Measurements from ENCODE around the gene HSD11B1. TPM values are rescaled to one million over a fixed set of nuclear protein-coding genes. Genes with fewer than 3 reads are reported as not detected.

The HSD11B1 gene
- polyA plus RNA-seq, 1 donor from 2014 or later, result not detected

DNA sequence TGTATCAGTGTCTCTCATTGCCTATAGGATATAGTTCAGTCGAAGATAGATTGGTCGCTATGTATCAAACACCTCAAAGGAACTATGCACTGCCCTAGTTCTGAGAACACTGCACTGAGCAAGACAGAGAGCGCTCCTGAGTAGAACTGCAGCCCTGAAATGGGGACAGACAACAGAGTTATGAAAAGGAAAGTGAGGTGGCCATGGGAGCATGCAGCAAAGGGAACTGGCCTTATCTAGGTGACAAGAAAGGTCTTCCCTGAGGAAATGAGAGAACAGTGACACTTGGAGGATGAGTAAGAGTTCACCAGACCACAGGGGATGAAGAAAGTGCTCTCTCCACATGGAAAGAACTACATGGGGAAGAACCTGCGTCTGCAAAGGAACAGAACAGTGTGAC, 36.9 kb upstream of the HSD11B1 start:
- Histone ChIP-seq H3K27ac (ENCODE audit: low read length) (no peak overlapping the region), H3K36me3 (ENCODE audit: insufficient read depth, low read length) (no peaks in the 10 kb centered on the region), H3K9me3 (ENCODE audit: low read length) (no peaks in the 10 kb centered on the region), H3K9me2 (ENCODE audit: insufficient read depth, low read length) (no peaks in the 10 kb centered on the region), H3K4me2 (ENCODE audit: low read length) (no peak overlapping the region), H4K20me1 (ENCODE audit: insufficient read depth) (no peaks in the 10 kb centered on the region), H3K4me3 (ENCODE audit: low read length) (no peak overlapping the region), H3K27me3 (ENCODE audit: insufficient read depth, low read depth, low read length) (no peaks in the 10 kb centered on the region), H2AFZ (ENCODE audit: low read depth, low read length) (no peak overlapping the region), H3K9ac (ENCODE audit: low read length) (no peak overlapping the region), H3F3A (ENCODE audit: insufficient read depth, low read length, poor library complexity, severe bottlenecking) (no peaks in the 10 kb centered on the region), H3K79me2 (replicated peaks; ENCODE audit: insufficient read depth, low read length) (no peaks in the 10 kb centered on the region)
- TF ChIP-seq SMC3 (conservative IDR thresholded peaks at IDR 0.05; ENCODE audit: poor library complexity) (no peak), POLR2AphosphoS5 (IDR thresholded peaks at IDR 0.05) (no peak), TAF1 (IDR thresholded peaks at IDR 0.05; ENCODE audit: low read depth) (no peak), EP300 (conservative IDR thresholded peaks at IDR 0.05; ENCODE audit: poor library complexity, severe bottlenecking) (no peak), MXI1 (conservative IDR thresholded peaks at IDR 0.05; ENCODE audit: poor library complexity, severe bottlenecking) (no peak), RAD21 (conservative IDR thresholded peaks at IDR 0.05) (no peak), EZH2 (IDR thresholded peaks at IDR 0.05; ENCODE audit: borderline replicate concordance, insufficient read depth, low read length, poor library complexity, severe bottlenecking) (no peak)
- TF ChIP-seq, protein P1, sequence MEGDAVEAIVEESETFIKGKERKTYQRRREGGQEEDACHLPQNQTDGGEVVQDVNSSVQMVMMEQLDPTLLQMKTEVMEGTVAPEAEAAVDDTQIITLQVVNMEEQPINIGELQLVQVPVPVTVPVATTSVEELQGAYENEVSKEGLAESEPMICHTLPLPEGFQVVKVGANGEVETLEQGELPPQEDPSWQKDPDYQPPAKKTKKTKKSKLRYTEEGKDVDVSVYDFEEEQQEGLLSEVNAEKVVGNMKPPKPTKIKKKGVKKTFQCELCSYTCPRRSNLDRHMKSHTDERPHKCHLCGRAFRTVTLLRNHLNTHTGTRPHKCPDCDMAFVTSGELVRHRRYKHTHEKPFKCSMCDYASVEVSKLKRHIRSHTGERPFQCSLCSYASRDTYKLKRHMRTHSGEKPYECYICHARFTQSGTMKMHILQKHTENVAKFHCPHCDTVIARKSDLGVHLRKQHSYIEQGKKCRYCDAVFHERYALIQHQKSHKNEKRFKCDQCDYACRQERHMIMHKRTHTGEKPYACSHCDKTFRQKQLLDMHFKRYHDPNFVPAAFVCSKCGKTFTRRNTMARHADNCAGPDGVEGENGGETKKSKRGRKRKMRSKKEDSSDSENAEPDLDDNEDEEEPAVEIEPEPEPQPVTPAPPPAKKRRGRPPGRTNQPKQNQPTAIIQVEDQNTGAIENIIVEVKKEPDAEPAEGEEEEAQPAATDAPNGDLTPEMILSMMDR (IDR thresholded peaks at IDR 0.05; ENCODE audit: poor library complexity, severe bottlenecking), result no peak
- TF ChIP-seq, protein P2, sequence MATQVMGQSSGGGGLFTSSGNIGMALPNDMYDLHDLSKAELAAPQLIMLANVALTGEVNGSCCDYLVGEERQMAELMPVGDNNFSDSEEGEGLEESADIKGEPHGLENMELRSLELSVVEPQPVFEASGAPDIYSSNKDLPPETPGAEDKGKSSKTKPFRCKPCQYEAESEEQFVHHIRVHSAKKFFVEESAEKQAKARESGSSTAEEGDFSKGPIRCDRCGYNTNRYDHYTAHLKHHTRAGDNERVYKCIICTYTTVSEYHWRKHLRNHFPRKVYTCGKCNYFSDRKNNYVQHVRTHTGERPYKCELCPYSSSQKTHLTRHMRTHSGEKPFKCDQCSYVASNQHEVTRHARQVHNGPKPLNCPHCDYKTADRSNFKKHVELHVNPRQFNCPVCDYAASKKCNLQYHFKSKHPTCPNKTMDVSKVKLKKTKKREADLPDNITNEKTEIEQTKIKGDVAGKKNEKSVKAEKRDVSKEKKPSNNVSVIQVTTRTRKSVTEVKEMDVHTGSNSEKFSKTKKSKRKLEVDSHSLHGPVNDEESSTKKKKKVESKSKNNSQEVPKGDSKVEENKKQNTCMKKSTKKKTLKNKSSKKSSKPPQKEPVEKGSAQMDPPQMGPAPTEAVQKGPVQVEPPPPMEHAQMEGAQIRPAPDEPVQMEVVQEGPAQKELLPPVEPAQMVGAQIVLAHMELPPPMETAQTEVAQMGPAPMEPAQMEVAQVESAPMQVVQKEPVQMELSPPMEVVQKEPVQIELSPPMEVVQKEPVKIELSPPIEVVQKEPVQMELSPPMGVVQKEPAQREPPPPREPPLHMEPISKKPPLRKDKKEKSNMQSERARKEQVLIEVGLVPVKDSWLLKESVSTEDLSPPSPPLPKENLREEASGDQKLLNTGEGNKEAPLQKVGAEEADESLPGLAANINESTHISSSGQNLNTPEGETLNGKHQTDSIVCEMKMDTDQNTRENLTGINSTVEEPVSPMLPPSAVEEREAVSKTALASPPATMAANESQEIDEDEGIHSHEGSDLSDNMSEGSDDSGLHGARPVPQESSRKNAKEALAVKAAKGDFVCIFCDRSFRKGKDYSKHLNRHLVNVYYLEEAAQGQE (IDR thresholded peaks at IDR 0.05; ENCODE audit: borderline replicate concordance), result no peak

DNA sequence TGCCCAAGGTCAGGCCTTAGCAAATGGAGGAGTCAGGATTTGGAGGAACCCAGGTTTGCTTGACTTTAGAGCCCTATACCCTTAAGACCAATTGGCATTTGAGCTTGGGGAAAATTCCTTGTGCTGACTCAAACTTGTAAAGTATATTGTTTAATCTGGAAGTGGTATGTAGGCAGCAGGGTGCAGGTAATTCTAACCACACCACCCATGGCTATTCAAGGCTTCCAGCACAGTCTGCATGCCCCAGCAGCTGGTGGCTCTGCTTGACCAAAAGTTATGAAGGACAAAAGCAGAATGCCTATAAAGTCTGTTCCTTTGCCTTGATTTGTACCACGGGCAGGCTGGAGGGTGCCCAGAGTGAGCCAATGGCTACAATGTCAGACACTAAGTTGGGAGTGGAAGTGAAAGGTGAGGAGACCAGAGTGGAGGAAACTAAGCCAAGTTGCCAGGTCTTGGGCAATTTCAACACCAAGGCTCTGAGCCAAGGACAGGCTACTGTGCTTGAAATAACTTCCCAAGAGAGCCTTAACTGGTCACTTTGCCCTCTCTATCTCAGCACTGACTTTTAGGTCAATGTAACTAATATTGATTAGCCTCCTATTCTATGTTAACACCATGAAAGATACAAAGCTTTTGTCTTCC, 34.1 kb upstream of the HSD11B1 start:
- Histone ChIP-seq H3K36me3 (ENCODE audit: insufficient read depth, low read length) (no peaks in the 10 kb centered on the region), H3K9me2 (ENCODE audit: insufficient read depth, low read length) (no peaks in the 10 kb centered on the region), H3K4me2 (ENCODE audit: low read length) (no peak overlapping the region), H3F3A (ENCODE audit: insufficient read depth, low read length, poor library complexity, severe bottlenecking) (no peaks in the 10 kb centered on the region), H3K27ac (ENCODE audit: low read length) (no peak overlapping the region), H4K20me1 (ENCODE audit: insufficient read depth) (no peaks in the 10 kb centered on the region), H3K27me3 (ENCODE audit: insufficient read depth, low read depth, low read length) (peaks cover 27% of the 10 kb centered on the region), H3K9me3 (ENCODE audit: low read length) (no peaks in the 10 kb centered on the region), H2AFZ (ENCODE audit: low read depth, low read length) (no peak overlapping the region), H3K4me3 (ENCODE audit: low read length) (no peak overlapping the region), H3K79me2 (replicated peaks; ENCODE audit: insufficient read depth, low read length) (no peaks in the 10 kb centered on the region), H3K9ac (ENCODE audit: low read length) (no peak overlapping the region)
- TF ChIP-seq, protein P2 (IDR thresholded peaks at IDR 0.05; ENCODE audit: borderline replicate concordance), result no peak
- TF ChIP-seq EZH2 (IDR thresholded peaks at IDR 0.05; ENCODE audit: borderline replicate concordance, insufficient read depth, low read length, poor library complexity, severe bottlenecking) (no peak), TAF1 (IDR thresholded peaks at IDR 0.05; ENCODE audit: low read depth) (no peak), MXI1 (conservative IDR thresholded peaks at IDR 0.05; ENCODE audit: poor library complexity, severe bottlenecking) (no peak), RAD21 (conservative IDR thresholded peaks at IDR 0.05) (no peak), EP300 (conservative IDR thresholded peaks at IDR 0.05; ENCODE audit: poor library complexity, severe bottlenecking) (no peak), SMC3 (conservative IDR thresholded peaks at IDR 0.05; ENCODE audit: poor library complexity) (no peak), POLR2AphosphoS5 (IDR thresholded peaks at IDR 0.05) (no peak)
- TF ChIP-seq, protein P1 (IDR thresholded peaks at IDR 0.05; ENCODE audit: poor library complexity, severe bottlenecking), result no peak
